H1 (cell line): ENCODE results near the gene NEO1. TPM values are rescaled to one million over a fixed set of nuclear protein-coding genes. Genes with fewer than 3 reads are reported as not detected.

Source experiments
- CTCF ChIA-PET: fragments of 300-600 bp; sonication (Branson Sonifier 250); formaldehyde crosslinking; loops from one replicate; lab custom pipeline; 2021; ENCODE audit not compliant: partially characterized antibody; lab: Charles Lee
- POLR2A ChIA-PET: fragments of 300-600 bp; sonication (Branson Sonifier 250); formaldehyde crosslinking; loops from one replicate; lab custom pipeline; 2021; ENCODE audit warnings: inconsistent platforms; ENCODE audit not compliant: partially characterized antibody; lab: Charles Lee
- DNase-seq, 2 experiments: peaks; one replicate each; pipeline versions ENCODE4 v3.0.0 to v3.0.0-alpha.2; 2010 to 2022; ENCODE audit warnings: low spot score in 2 of 2, low read depth in 1 of 2, mixed read lengths in 1 of 2
- FAIRE-seq: peaks from 2 replicates; lab custom pipeline; 2011; peaks lifted over from hg19 to GRCh38; lab: Jason Lieb, UNC
- H2AFZ ChIP-seq: 2 replicates; pipeline ENCODE4 v1.8.1; 2012; ENCODE audit warnings: low read length, inconsistent platforms
- H2AK5ac ChIP-seq: 2 replicates; pipeline ENCODE4 v1.6.1; 2013; ENCODE audit warnings: low read depth, low read length
- H2BK120ac ChIP-seq: replicated peaks from 2 replicates; pipeline ENCODE3; 2013; ENCODE audit warnings: low read depth, low read length, inconsistent platforms
- H2BK12ac ChIP-seq: 2 replicates; pipeline ENCODE4 v1.6.1; 2013; ENCODE audit warnings: low read depth, low read length
- H2BK15ac ChIP-seq: 2 replicates; pipeline ENCODE4 v1.6.1; 2013; ENCODE audit warnings: low read length
- H2BK20ac ChIP-seq: 2 replicates; pipeline ENCODE4 v1.6.1; 2013; ENCODE audit warnings: low read length
- H2BK5ac ChIP-seq: 2 replicates; pipeline ENCODE4 v1.6.1; 2013; ENCODE audit warnings: low read depth, low read length
- H3K14ac ChIP-seq: 2 replicates; pipeline ENCODE4 v1.6.1; 2013; ENCODE audit warnings: inconsistent platforms; ENCODE audit not compliant: insufficient read length
- H3K18ac ChIP-seq: 2 replicates; pipeline ENCODE4 v1.6.1; 2013; ENCODE audit warnings: low read length; ENCODE audit errors: extremely low read depth
- H3K23ac ChIP-seq: 2 replicates; pipeline ENCODE4 v1.6.1; 2013; ENCODE audit warnings: inconsistent platforms; ENCODE audit not compliant: insufficient read length
- H3K23me2 ChIP-seq: 2 replicates; pipeline ENCODE4 v1.6.1; 2013; ENCODE audit warnings: low read depth, low read length
- H3K27ac ChIP-seq: 2 replicates; pipeline ENCODE4 v1.6.1; 2011; ENCODE audit warnings: low read depth, low read length, inconsistent platforms
- H3K27me3 ChIP-seq, 4 experiments: replicated peaks in 1 of 4; 1 replicate in 1 of 4; 2 replicates in 3 of 4; pipeline versions ENCODE4 v1.6.1 to v1.8.1; 2011 to 2013; ENCODE audit warnings: low read length in 3 of 4, mild to moderate bottlenecking in 3 of 4, inconsistent platforms in 2 of 4, mixed read lengths in 2 of 4, moderate library complexity in 1 of 4; ENCODE audit not compliant: control insufficient read depth in 3 of 4, insufficient read depth in 3 of 4; ENCODE audit errors: extremely low read depth in 1 of 4
- H3K36me3 ChIP-seq, 4 experiments: 2 replicates each; pipeline versions ENCODE4 v1.6.1 to v1.8.1; 2011 to 2013; ENCODE audit warnings: mild to moderate bottlenecking in 4 of 4, low read length in 3 of 4, moderate library complexity in 2 of 4, control low read depth in 1 of 4, inconsistent platforms in 1 of 4; ENCODE audit not compliant: insufficient read depth in 4 of 4, control insufficient read depth in 2 of 4
- H3K4ac ChIP-seq: replicated peaks from 2 replicates; pipeline ENCODE3; 2013; ENCODE audit warnings: low read length, low read depth, mixed read lengths, inconsistent platforms; ENCODE audit not compliant: insufficient read length
- H3K4me1 ChIP-seq, 4 experiments: replicated peaks in 1 of 4; 1 replicate in 1 of 4; 2 replicates in 3 of 4; pipeline versions ENCODE4 v1.6.1 to v1.8.1; 2011 to 2013; ENCODE audit warnings: low read length in 3 of 4, inconsistent platforms in 2 of 4, mixed read lengths in 1 of 4; ENCODE audit not compliant: insufficient read depth in 4 of 4, control insufficient read depth in 3 of 4
- H3K4me2 ChIP-seq, 2 experiments: 2 replicates each; pipeline versions ENCODE4 v1.6.1 to v1.8.1; 2011 to 2013; ENCODE audit warnings: low read depth in 2 of 2, low read length in 2 of 2, control low read depth in 1 of 2, inconsistent platforms in 1 of 2, mild to moderate bottlenecking in 1 of 2; ENCODE audit not compliant: insufficient read depth in 1 of 2
- H3K4me3 ChIP-seq, 4 experiments: fragments of 200-600, 300-600 bp in 1 of 4; sonication (generic), shearing (Covaris generic), sonication (Bioruptor Twin) in 1 of 4; 2 replicates each; pipeline versions ENCODE4 v1.5.1 to v1.8.1; 2011 to 2016; ENCODE audit warnings: low read length in 4 of 4, low read depth in 3 of 4, control low read depth in 2 of 4, inconsistent platforms in 2 of 4, mild to moderate bottlenecking in 2 of 4, mixed read lengths in 1 of 4, moderate library complexity in 1 of 4; ENCODE audit not compliant: insufficient read depth in 2 of 4; ENCODE audit errors: extremely low read depth in 1 of 4
- H3K56ac ChIP-seq: replicated peaks from 2 replicates; pipeline ENCODE3; 2013; ENCODE audit warnings: low read depth, mild to moderate bottlenecking, mixed read lengths, low read length, inconsistent platforms; ENCODE audit not compliant: insufficient read length
- H3K79me1 ChIP-seq: 2 replicates; pipeline ENCODE4 v1.6.1; 2013; ENCODE audit warnings: low read depth, low read length, control low read depth
- H3K79me2 ChIP-seq, 2 experiments: 2 replicates each; pipeline versions ENCODE4 v1.6.1 to v1.8.1; 2012 to 2013; ENCODE audit warnings: low read length in 2 of 2, mild to moderate bottlenecking in 2 of 2, inconsistent platforms in 1 of 2; ENCODE audit not compliant: insufficient read depth in 2 of 2, control insufficient read depth in 1 of 2
- H3K9ac ChIP-seq, 4 experiments: replicated peaks in 1 of 4; 1 replicate in 1 of 4; 2 replicates in 3 of 4; pipeline versions ENCODE4 v1.6.1 to v1.8.1; 2011 to 2013; ENCODE audit warnings: low read depth in 3 of 4, low read length in 3 of 4, control low read depth in 2 of 4, mild to moderate bottlenecking in 2 of 4, moderate library complexity in 2 of 4, inconsistent platforms in 1 of 4; ENCODE audit errors: extremely low read depth in 1 of 4
- H3K9me3 ChIP-seq, 2 experiments: 2 replicates each; pipeline versions ENCODE4 v1.6.1 to v1.8.1; 2012 to 2013; ENCODE audit warnings: mild to moderate bottlenecking in 2 of 2, moderate library complexity in 2 of 2, control low read depth in 1 of 2, inconsistent platforms in 1 of 2, low read depth in 1 of 2, low read length in 1 of 2, mixed read lengths in 1 of 2; ENCODE audit not compliant: insufficient read depth in 2 of 2
- H4K20me1 ChIP-seq, 2 experiments: replicated peaks in 1 of 2; 2 replicates each; pipeline versions ENCODE3 to v1.8.1; 2011 to 2013; ENCODE audit warnings: inconsistent platforms in 2 of 2, low read length in 2 of 2, mild to moderate bottlenecking in 1 of 2; ENCODE audit not compliant: insufficient read depth in 2 of 2, control insufficient read depth in 1 of 2
- H4K5ac ChIP-seq: 2 replicates; pipeline ENCODE4 v1.6.1; 2013; ENCODE audit warnings: low read length, low read depth, mixed read lengths, inconsistent platforms; ENCODE audit not compliant: insufficient read length
- H4K8ac ChIP-seq: 2 replicates; pipeline ENCODE4 v1.8.0; 2013; ENCODE audit warnings: mild to moderate bottlenecking, moderate library complexity, low read length, inconsistent platforms; ENCODE audit not compliant: insufficient read depth; ENCODE audit errors: extremely low read depth
- H4K91ac ChIP-seq: replicated peaks from 2 replicates; pipeline ENCODE3; 2013; ENCODE audit warnings: low read length, mixed read lengths, inconsistent platforms; ENCODE audit not compliant: insufficient read length
- CTCF ChIP-seq, 3 experiments: IDR thresholded peaks; 1 replicate in 2 of 3; 2 replicates in 1 of 3; pipeline versions ENCODE4 v1.5.1 to v1.6.1; 2011; ENCODE audit warnings: low read length in 3 of 3, mild to moderate bottlenecking in 3 of 3, inconsistent platforms in 2 of 3, low read depth in 1 of 3, moderate library complexity in 1 of 3; ENCODE audit not compliant: insufficient read depth in 1 of 3; ENCODE audit errors: control extremely low read depth in 1 of 3
- E2F6 ChIP-seq: IDR thresholded peaks from 2 replicates; pipeline ENCODE4 v1.6.1; 2012; ENCODE audit warnings: inconsistent platforms
- JUN ChIP-seq: IDR thresholded peaks from 2 replicates; pipeline ENCODE4 v1.6.1; 2011; ENCODE audit warnings: low read depth, mild to moderate bottlenecking, improper control_type of control experiment, low read length
- RAD21 ChIP-seq, 2 experiments: IDR thresholded peaks in 1 of 2; conservative IDR thresholded peaks in 1 of 2; 2 replicates each; pipeline ENCODE4 v1.6.1; 2011; ENCODE audit warnings: low read depth in 2 of 2, low read length in 2 of 2, improper control_type of control experiment in 1 of 2, inconsistent platforms in 1 of 2, mild to moderate bottlenecking in 1 of 2, moderate library complexity in 1 of 2
- WGBS, 2 experiments: shearing (Covaris generic) in 1 of 2; methylation state at CpG; one replicate each; pipeline versions ENCODE4 v1.1.6 to v1.1.7; 2013 to 2015; ENCODE audit warnings: low lambda C conversion rate in 2 of 2, mixed read lengths in 2 of 2, inconsistent platforms in 1 of 2, low coverage in 1 of 2, missing lambda C conversion rate in 1 of 2; ENCODE audit not compliant: insufficient replicate concordance in 2 of 2, insufficient coverage in 1 of 2, insufficient read length in 1 of 2; ENCODE audit errors: extremely low coverage in 1 of 2, missing lambda C conversion rate in 1 of 2; 5-methylcytosine and 5-hydroxymethylcytosine counted together
- polyA plus RNA-seq, 7 experiments: library from polyadenylated mRNA; depleted of rRNA in 3 of 7; stranded (reverse) in 5 of 7; unstranded in 2 of 7; fragments of >200 nt in 5 of 7; fragments of 200-250 nt in 2 of 7; gene quantifications; 1 replicate in 5 of 7; 2 replicates in 1 of 7; 4 replicates in 1 of 7; pipeline versions ENCODE4 v1.2.1 to v1.2.3, GENCODE V29; 2011 to 2013; ENCODE audit warnings: missing spikeins in 2 of 7, mixed read lengths in 2 of 7
- total RNA-seq: library from RNA; stranded (reverse); fragmentation: NEBNext Ultra II Directional; extraction: Animal tissue kit (Norgen Biotek cat#: 25700); gene quantifications from 2 replicates; pipeline ENCODE4 v1.2.1, GENCODE V29; 2021

NEO1 gene
- total and polyA plus RNA-seq, 2 of the 8 experiments (the other 6 are each of a cell fraction or from before 2014, with no cell fraction given) = 36.0 to 51.0 TPM

- no peaks in the 10 kb centered on the region for H3K9me3 ChIP-seq
- no peak overlapping the region for H2AK5ac ChIP-seq
- no peak overlapping the region for H2AFZ ChIP-seq
- H3K79me2 ChIP-seq = no peaks in the 10 kb centered on the region
- peak; percentile 97 for FAIRE-seq
- no peak overlapping the region for H4K5ac ChIP-seq
- H2BK120ac ChIP-seq = no peak overlapping the region
- no peak overlapping the region for H3K9ac ChIP-seq
- H2BK12ac ChIP-seq = no peak overlapping the region
- no peaks in the 10 kb centered on the region for H3K27me3 ChIP-seq
- no peak overlapping the region for H4K91ac ChIP-seq
- H3K79me1 ChIP-seq = no peaks in the 10 kb centered on the region
- TF ChIP-seq E2F6 (no peak), RAD21 (IDR thresholded peaks at IDR 0.05 in 1 of 2, conservative IDR thresholded peaks at IDR 0.05 in 1 of 2; ENCODE audit: low read depth in 2 of 2, low read length in 2 of 2) (peak; percentile 71 to 84), CTCF (IDR thresholded peaks at IDR 0.05; ENCODE audit: control extremely low read depth in 1 of 3, insufficient read depth in 1 of 3, low read depth in 1 of 3, low read length in 3 of 3) (peak; percentile 54 to 80 (median 76)), JUN (no peak)
- TF ChIP-seq, all 59 proteins: peak for 2
- Histone ChIP-seq H3K56ac (no peak overlapping the region), H3K23ac (no peak overlapping the region), H2BK5ac (no peak overlapping the region), H3K4ac (no peak overlapping the region), H3K36me3 (peaks cover 0 to 19% (median 12%) of the 10 kb centered on the region in 4 experiments; a peak in 5 of 8 replicates), H3K18ac (no peak overlapping the region), H3K23me2 (no peaks in the 10 kb centered on the region; the same call in 1 of the 2 replicates), H3K14ac (no peak overlapping the region), H3K4me3 (no peak overlapping the region), H4K8ac (no peak overlapping the region), H2BK20ac (no peak overlapping the region), H2BK15ac (no peak overlapping the region), H3K4me1 (no peaks in the 10 kb centered on the region), H4K20me1 (peaks cover 0 to 1% of the 10 kb centered on the region in 2 experiments), H3K4me2 (no peak overlapping the region), H3K27ac (no peak overlapping the region)
- CTCF ChIA-PET = interaction anchor here (0.5 to 6.1 kb wide), 22 partner anchors 9 to 854 kb away, joined by 3 to 53 read pairs (median 4); no protein-coding TSS in a partner anchor
- WGBS, 2 experiments = 55% methylated on average over 5 of the region's 5 CpGs; no CpG with 5 or more reads in 1 of the 2 experiments
- POLR2A ChIA-PET = interaction anchor here (1.5 kb wide), 1 partner anchor 8 kb away, joined by 4 read pairs; no protein-coding TSS in a partner anchor
- peak; percentile 15 to 67 for DNase-seq
These were observed 221.1 kb downstream of the NEO1 start for GRCh38 chr15:73273181-73274002.
